Glutamatergic neuron (in vitro differentiated cells): ENCODE measurements around the gene TOR1B. TPM values are rescaled to one million over a fixed set of nuclear protein-coding genes. Genes with fewer than 3 reads are reported as not detected.

Experiments used
- DNase-seq: peaks from one replicate; pipeline ENCODE4 v3.0.0; 2022
- H3K27ac Mint-ChIP-seq: one replicate; pipeline ENCODE4 v1.8.0; 2020; ENCODE audit warnings: mild to moderate bottlenecking, mixed read lengths, inconsistent platforms; ENCODE audit not compliant: unreplicated experiment
- H3K27me3 Mint-ChIP-seq: one replicate; pipeline ENCODE4 v1.8.0; 2020; ENCODE audit warnings: mild to moderate bottlenecking, moderate library complexity, mixed read lengths, inconsistent platforms; ENCODE audit not compliant: unreplicated experiment
- H3K36me3 Mint-ChIP-seq: one replicate; pipeline ENCODE4 v1.8.0; 2020; ENCODE audit warnings: mild to moderate bottlenecking, mixed read lengths, inconsistent platforms; ENCODE audit not compliant: unreplicated experiment
- H3K4me1 Mint-ChIP-seq: one replicate; pipeline ENCODE4 v1.8.0; 2020; ENCODE audit warnings: mild to moderate bottlenecking, low read depth, mixed read lengths, inconsistent platforms; ENCODE audit not compliant: unreplicated experiment
- H3K4me3 Mint-ChIP-seq: one replicate; pipeline ENCODE4 v1.8.0; 2020; ENCODE audit warnings: mild to moderate bottlenecking, mixed read lengths, inconsistent platforms; ENCODE audit not compliant: unreplicated experiment
- H3K9me3 Mint-ChIP-seq: one replicate; pipeline ENCODE4 v1.8.0; 2020; ENCODE audit warnings: mild to moderate bottlenecking, moderate library complexity, mixed read lengths, inconsistent platforms; ENCODE audit not compliant: unreplicated experiment
- total RNA-seq: library from RNA; stranded (reverse); fragmentation: NEBNext Ultra II Directional; extraction: Animal tissue kit (Norgen Biotek cat#: 25700); gene quantifications from one replicate; pipeline ENCODE4 v1.2.1, GENCODE V29; 2021; ENCODE audit not compliant: unreplicated experiment
- TF ChIP-seq, protein P1 (sequence below): fragments of 200-600 bp; sonication (generic); IDR thresholded peaks from one replicate; pipeline ENCODE4 v1.5.0; 2021; ENCODE audit not compliant: partially characterized antibody, unreplicated experiment

TOR1B gene
- total RNA-seq, 1 donor from 2014 or later, result 33.5 TPM

DNA sequence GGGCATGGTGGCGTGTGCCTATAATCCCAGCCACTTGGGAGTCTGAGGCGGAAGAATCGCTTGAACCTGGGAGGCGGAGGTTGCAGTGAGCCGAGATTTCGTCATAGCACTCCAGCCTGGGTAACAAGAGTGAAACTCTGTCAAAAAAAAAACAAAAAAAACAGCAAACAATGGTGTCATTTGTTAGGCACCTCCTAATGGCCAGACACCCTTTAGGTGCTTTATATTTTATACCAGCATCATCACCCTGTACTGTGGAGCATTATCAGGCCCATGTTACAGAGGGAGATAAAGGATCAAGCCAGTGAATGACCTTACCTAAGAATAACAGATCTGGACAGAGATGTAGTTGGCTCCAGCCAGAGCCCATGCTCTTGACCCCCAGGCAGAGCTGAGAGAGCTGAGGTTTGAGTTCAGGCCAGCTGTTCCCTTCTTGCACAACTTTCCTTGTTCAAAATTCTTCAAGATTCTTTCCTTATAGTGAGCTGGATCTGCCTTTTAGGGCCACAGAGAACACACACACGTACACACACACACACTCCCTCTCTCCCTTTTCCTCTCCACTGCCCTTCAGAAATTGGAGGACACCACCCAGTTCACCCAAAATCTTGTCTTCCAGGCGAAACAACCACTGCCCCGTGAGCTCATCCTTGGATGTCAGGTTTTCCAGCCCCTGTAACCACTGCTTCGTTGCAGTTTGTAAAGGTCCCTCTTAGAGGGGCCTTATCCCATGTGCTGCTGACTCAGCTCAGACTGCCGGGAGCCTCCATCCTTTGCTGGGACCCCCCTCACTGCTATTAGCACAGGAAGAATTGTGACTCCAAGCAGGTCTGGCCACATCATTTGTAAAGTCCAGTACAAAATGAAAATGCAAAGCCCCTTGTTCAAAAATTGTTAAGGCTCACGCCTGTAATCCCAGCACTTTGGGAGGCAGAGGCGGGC, 39.7 kb upstream of the TOR1B start:
- Mint-ChIP-seq H3K27me3 (no peaks in the 10 kb centered on the region), H3K4me1 (peaks cover 8% of the 10 kb centered on the region)

GRCh38 chr9:129765764-129766317, 37.1 kb upstream of the TOR1B start:
- no peak overlapping the region for H3K27ac Mint-ChIP-seq
- no peak for DNase-seq
- TF ChIP-seq, protein P1, sequence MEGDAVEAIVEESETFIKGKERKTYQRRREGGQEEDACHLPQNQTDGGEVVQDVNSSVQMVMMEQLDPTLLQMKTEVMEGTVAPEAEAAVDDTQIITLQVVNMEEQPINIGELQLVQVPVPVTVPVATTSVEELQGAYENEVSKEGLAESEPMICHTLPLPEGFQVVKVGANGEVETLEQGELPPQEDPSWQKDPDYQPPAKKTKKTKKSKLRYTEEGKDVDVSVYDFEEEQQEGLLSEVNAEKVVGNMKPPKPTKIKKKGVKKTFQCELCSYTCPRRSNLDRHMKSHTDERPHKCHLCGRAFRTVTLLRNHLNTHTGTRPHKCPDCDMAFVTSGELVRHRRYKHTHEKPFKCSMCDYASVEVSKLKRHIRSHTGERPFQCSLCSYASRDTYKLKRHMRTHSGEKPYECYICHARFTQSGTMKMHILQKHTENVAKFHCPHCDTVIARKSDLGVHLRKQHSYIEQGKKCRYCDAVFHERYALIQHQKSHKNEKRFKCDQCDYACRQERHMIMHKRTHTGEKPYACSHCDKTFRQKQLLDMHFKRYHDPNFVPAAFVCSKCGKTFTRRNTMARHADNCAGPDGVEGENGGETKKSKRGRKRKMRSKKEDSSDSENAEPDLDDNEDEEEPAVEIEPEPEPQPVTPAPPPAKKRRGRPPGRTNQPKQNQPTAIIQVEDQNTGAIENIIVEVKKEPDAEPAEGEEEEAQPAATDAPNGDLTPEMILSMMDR, result no peak
- H3K4me3 Mint-ChIP-seq, result no peak overlapping the region
- peaks cover 8% of the 10 kb centered on the region for H3K4me1 Mint-ChIP-seq
- no peaks in the 10 kb centered on the region for H3K36me3 Mint-ChIP-seq
- H3K9me3 Mint-ChIP-seq, result no peaks in the 10 kb centered on the region
- peaks cover under 1% of the 10 kb centered on the region for H3K27me3 Mint-ChIP-seq

More for the DNA sequence above, 39.7 kb upstream of the TOR1B start:
- Mint-ChIP-seq H3K36me3 (no peaks in the 10 kb centered on the region), H3K27ac (no peak overlapping the region), H3K9me3 (peaks cover 1% of the 10 kb centered on the region), H3K4me3 (no peak overlapping the region)
- DNase-seq, result no peak
- TF ChIP-seq, protein P1, result no peak

DNA sequence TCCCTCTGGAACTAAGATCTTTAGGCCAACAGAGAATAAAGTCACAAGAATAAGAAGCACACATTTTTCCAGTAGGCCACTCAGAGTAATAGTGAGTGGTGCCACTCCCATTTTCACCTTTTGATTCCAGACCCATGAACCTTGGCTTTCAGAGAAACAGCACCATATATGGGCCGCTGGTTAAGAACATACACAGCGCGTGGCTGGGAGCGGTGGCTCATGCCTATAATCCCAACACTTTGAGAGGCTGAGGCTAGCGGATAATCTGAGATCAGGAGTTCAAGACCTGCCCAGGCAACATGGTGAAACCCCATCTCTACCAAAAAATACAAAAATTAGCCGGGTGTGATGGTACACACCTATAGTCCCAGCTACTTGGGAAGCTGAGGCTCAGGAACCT, 34.5 kb upstream of the TOR1B start:
- TF ChIP-seq, protein P1, result no peak
- Mint-ChIP-seq H3K4me1 (peaks cover under 1% of the 10 kb centered on the region), H3K27ac (no peak overlapping the region), H3K4me3 (no peak overlapping the region), H3K27me3 (peaks cover 1% of the 10 kb centered on the region), H3K9me3 (no peaks in the 10 kb centered on the region), H3K36me3 (no peaks in the 10 kb centered on the region)
- no peak for DNase-seq

DNA sequence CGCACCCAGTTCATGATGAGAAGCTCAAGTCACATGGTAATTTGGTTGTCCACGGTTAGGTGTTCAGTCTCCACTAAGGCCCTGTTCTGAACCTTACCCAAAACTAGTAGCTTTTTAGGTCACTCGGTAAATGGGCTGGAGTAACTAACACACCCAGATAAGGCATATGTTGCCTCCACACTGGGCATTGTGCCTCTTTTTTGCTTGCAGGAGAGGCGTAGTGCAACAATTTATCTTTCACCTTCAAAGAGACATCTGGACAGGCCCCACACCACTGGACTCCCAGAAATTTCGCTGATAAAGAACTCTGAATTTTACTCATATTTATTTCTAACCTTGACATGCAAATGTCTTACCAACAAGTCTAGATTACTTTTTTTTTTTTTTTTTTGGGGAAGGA, 33.3 kb upstream of the TOR1B start:
- Mint-ChIP-seq H3K27me3 (peaks cover 5% of the 10 kb centered on the region), H3K27ac (no peak overlapping the region), H3K4me3 (no peak overlapping the region), H3K36me3 (no peaks in the 10 kb centered on the region), H3K4me1 (no peaks in the 10 kb centered on the region), H3K9me3 (peaks cover 2% of the 10 kb centered on the region)
- no peak for DNase-seq
- TF ChIP-seq, protein P1, result no peak

DNA sequence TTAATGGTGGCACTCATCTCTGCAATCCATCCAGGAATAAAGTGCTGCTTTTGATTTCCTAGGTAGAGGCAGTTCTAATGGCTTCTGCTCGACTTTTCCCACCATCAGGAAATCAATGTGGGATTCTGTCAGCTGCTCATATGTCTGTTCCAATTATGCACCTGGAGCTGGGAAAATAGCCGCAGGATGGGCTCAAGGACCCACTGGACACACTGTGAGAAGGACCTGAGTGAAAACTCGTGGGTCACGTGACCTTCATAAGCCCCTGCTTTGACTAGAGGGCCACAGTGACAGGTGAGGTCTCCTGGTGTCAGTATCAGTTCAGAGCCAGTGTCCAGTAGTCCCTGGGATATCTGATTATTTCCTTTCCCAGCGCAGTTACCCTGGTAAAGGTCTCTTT, 32.2 kb upstream of the TOR1B start:
- Mint-ChIP-seq H3K27me3 (peaks cover 5% of the 10 kb centered on the region), H3K36me3 (no peaks in the 10 kb centered on the region), H3K4me3 (no peak overlapping the region), H3K4me1 (peaks cover 3% of the 10 kb centered on the region), H3K9me3 (peaks cover 2% of the 10 kb centered on the region), H3K27ac (no peak overlapping the region)
- TF ChIP-seq, protein P1, result no peak
- DNase-seq, result no peak
